IPS-18a (cell line): ENCODE data around the gene FBXO40.

Source experiments
- H3K27ac ChIP-seq: one replicate; pipeline ENCODE4 v1.5.1; 2013; ENCODE audit warnings: low read length
- H3K27me3 ChIP-seq: one replicate; pipeline ENCODE4 v1.6.1; 2013; ENCODE audit warnings: mild to moderate bottlenecking, low read length; ENCODE audit not compliant: control insufficient read depth, insufficient read depth
- H3K36me3 ChIP-seq: one replicate; pipeline ENCODE4 v1.6.1; 2013; ENCODE audit warnings: low read depth, low read length; ENCODE audit not compliant: control insufficient read depth
- H3K4me1 ChIP-seq: one replicate; pipeline ENCODE4 v1.6.1; 2013; ENCODE audit warnings: low read depth, low read length; ENCODE audit not compliant: control insufficient read depth
- H3K4me3 ChIP-seq: one replicate; pipeline ENCODE4 v1.5.1; 2013; ENCODE audit warnings: low read length
- H3K9ac ChIP-seq: one replicate; pipeline ENCODE4 v1.6.1; 2013; ENCODE audit warnings: mild to moderate bottlenecking, low read length, moderate library complexity
- H3K9me3 ChIP-seq: one replicate; pipeline ENCODE4 v1.6.1; 2013; ENCODE audit warnings: low read depth, low read length; ENCODE audit not compliant: control insufficient read depth

Gene FBXO40

DNA sequence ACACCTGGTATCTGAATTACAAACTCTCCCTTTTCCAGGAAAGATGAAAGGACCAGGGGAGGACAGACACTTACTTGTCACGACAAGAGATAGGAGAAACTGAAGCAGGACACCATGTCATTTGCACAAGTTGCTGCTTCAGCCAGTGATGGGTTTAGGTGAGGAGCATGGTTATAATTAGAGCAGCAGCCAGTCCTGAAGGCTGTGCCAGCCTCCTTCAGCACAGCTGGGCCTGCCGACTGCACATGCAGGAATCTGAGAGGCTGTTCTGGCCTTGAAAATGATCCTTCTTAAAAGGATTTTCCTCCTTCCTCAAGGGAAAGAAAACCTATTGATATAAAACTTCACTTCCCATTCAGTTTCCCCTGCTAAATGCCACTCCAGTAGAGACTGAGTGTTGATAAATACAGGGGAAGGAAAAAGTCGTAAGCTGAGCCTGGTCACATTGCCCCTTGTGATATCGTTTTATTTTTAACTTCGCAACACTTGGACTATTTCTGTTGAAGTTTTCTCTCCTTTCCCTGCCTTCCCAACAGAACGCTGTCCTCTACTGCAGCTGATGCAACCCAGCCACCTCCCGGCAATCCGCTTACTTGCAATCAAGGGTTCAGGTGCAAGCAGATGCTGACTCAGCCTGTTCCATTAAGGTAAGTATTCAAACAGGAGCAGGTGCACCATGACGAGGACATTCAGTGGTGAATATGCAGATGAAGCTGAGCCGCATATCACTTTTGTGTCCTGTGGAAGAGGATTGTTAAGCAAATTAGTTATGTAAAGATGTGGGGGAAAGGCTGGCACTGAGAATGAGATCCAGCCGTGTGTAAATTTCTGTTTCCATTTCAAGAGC, at the start of gene FBXO40:
FBXO40 (plus strand) TSS at position 524 of the 847 bp plus-strand sequence. CDS start 27,197 bp downstream, outside the sequence.
- Histone ChIP-seq H3K27me3 (no peaks in the 10 kb centered on the region), H3K27ac (peak within 1 kb of the TSS; percentile 96), H3K9ac (peak within 1 kb of the TSS; percentile 85), H3K4me1 (peaks cover 43% of the 10 kb centered on the region), H3K4me3 (peak within 1 kb of the TSS; percentile 43), H3K36me3 (no peaks in the 10 kb centered on the region), H3K9me3 (no peaks in the 10 kb centered on the region)

GRCh38 chr3:121545049-121545573, 48.1 kb upstream of the FBXO40 start:
- Histone ChIP-seq H3K36me3 (peaks cover 24% of the 10 kb centered on the region), H3K27me3 (no peaks in the 10 kb centered on the region), H3K4me1 (peaks cover 5% of the 10 kb centered on the region), H3K9me3 (no peaks in the 10 kb centered on the region), H3K9ac (peak overlapping the region; percentile 93), H3K27ac (peak overlapping the region; percentile 59), H3K4me3 (peak overlapping the region; percentile 99)

GRCh38 chr3:121545574-121546455, 47.4 kb upstream of the FBXO40 start, which contains the start of gene POLQ:
POLQ (minus strand) TSS chr3:121545988; CDS start chr3:121545877, 111 bp downstream.
- no peaks in the 10 kb centered on the region for H3K9me3 ChIP-seq
- H3K9ac ChIP-seq: peak within 1 kb of the TSS; percentile 93
- peaks cover 10% of the 10 kb centered on the region for H3K4me1 ChIP-seq
- peak within 1 kb of the TSS; percentile 59 for H3K27ac ChIP-seq
- H3K27me3 ChIP-seq: no peaks in the 10 kb centered on the region
- peaks cover 18% of the 10 kb centered on the region for H3K36me3 ChIP-seq
- H3K4me3 ChIP-seq: peak within 1 kb of the TSS; percentile 99

DNA sequence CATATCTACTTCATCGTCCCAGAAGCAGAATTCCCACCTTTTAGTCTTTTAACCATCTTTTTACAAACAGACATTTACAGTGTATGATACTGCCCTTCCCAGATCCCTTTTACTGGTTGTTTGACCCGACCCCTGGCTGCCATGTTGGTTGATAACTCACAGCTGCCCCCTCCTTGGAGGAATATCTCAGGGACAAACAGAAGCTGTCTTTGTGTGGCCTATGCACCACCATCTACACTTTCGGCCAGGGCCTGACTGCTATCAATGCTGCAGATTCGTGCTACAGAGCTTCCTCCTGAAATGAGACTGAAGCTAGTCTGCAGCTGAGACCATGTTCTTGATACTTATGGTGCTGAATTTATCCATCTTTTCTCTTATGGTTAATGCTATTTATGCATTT, 40.8 kb upstream of the FBXO40 start:
- H3K4me3 ChIP-seq: no peak overlapping the region
- H3K4me1 ChIP-seq: peaks cover 5% of the 10 kb centered on the region
- no peak overlapping the region for H3K27ac ChIP-seq
- H3K36me3 ChIP-seq: no peaks in the 10 kb centered on the region
- H3K9me3 ChIP-seq: no peaks in the 10 kb centered on the region
- H3K27me3 ChIP-seq: no peaks in the 10 kb centered on the region
- no peak overlapping the region for H3K9ac ChIP-seq

- no peaks in the 10 kb centered on the region for H3K36me3 ChIP-seq
- no peaks in the 10 kb centered on the region for H3K27me3 ChIP-seq
- H3K9ac ChIP-seq: no peak overlapping the region
- no peaks in the 10 kb centered on the region for H3K9me3 ChIP-seq
- no peak overlapping the region for H3K4me3 ChIP-seq
- H3K4me1 ChIP-seq: peaks cover 5% of the 10 kb centered on the region
- H3K27ac ChIP-seq: no peak overlapping the region
Measured at GRCh38 chr3:121552797-121553196, 40.4 kb upstream of the FBXO40 start.

DNA sequence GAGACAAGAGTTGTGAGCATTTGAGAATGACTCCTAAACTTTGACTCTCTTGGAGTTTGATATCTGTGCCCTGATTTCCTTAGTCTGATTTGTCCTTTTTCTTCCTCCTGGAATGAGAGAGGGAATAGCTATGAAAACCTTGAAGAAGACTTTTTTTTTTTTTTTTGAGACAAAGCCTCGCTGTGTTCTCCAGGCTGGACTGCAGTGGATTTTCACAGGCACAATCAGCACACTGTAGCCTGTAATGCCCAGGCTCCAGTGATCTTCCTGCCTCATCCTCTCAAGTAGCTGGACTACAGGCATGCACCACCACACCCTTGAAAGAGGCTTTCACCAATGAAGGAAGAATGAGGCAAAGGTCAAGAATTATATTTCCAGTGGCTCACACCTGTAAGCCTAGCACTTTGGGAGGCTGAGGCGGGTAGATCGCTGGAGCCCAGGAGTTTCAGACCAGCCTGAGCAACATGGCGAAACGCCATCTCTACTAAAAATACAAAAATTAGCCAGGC, 35.7 kb upstream of the FBXO40 start:
- no peaks in the 10 kb centered on the region for H3K27me3 ChIP-seq
- peaks cover 4% of the 10 kb centered on the region for H3K4me1 ChIP-seq
- no peak overlapping the region for H3K4me3 ChIP-seq
- H3K9me3 ChIP-seq: no peaks in the 10 kb centered on the region
- no peak overlapping the region for H3K9ac ChIP-seq
- H3K27ac ChIP-seq: no peak overlapping the region
- H3K36me3 ChIP-seq: no peaks in the 10 kb centered on the region

- Histone ChIP-seq H3K9me3 (no peaks in the 10 kb centered on the region), H3K27ac (no peak overlapping the region), H3K36me3 (no peaks in the 10 kb centered on the region), H3K4me3 (no peak overlapping the region), H3K9ac (no peak overlapping the region), H3K4me1 (peaks cover 4% of the 10 kb centered on the region), H3K27me3 (no peaks in the 10 kb centered on the region)
Measured at GRCh38 chr3:121562148-121562547, 31.0 kb upstream of the FBXO40 start.

DNA sequence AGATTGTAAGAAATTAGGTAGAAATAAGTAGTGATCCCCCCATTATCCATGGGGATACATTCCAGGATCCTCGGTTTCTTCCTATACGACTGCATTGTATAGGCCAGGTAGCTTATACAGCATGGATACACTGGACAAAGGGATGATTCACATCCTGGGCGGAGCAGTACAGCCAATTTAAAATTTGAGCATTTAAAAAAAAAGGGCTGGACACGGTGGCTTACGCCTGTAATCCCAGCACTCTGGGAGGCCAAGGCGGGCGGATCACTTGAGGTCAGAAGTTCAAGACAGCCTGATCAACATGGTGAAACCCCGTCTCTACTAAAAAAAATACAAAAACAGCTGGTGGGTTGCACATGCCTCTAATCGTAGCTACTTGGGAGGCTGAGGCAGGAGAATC, 26.4 kb upstream of the FBXO40 start:
- Histone ChIP-seq H3K27ac (no peak overlapping the region), H3K36me3 (no peaks in the 10 kb centered on the region), H3K27me3 (no peaks in the 10 kb centered on the region), H3K4me3 (no peak overlapping the region), H3K9me3 (no peaks in the 10 kb centered on the region), H3K9ac (no peak overlapping the region), H3K4me1 (peaks cover 16% of the 10 kb centered on the region)

DNA sequence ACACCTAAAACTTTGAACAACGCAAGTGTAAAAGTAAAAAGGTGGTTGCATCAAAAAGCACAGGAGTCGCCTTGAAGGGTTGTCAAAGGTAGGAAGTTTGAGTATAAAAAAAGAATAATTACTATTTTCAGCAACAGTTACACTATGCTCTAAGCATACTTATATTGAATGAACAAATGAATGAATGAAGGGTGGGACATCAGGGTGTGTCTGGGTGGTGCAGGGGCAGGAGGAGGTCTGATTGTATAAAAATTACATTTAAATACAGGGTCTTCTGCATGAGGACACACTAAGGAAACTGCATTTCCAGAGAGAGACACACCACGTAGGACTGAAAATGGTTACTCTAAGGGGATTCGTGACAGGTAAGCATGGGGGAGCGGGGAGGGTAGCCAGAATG, 25.5 kb upstream of the FBXO40 start, which contains the start of gene ARGFX:
ARGFX (plus strand) TSS at position 301 of the 400 bp plus-strand sequence. CDS start 2,765 bp downstream, outside the sequence.
- Histone ChIP-seq H3K36me3 (no peaks in the 10 kb centered on the region), H3K4me1 (peaks cover 11% of the 10 kb centered on the region), H3K27ac (no peak within 1 kb of the TSS)

DNA sequence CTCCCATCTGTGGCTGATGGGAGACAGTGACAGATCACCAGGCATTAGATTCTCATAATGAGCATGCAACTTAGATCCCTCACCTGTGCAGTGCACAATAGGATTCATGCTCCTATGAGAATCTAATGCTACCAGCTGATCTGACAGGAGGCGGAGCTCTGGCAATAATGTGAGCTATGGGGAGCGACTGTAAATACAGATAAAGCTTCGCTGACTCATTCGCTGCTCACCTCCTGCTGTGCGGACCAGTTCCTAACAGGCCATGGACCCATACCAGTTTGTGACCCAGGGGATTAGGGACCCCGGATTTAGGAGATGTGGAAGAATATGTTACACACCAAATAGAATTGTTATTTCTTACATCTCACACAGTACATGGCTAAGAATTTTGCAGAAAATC, 18.7 kb upstream of the FBXO40 start:
- Histone ChIP-seq H3K27me3 (no peaks in the 10 kb centered on the region), H3K27ac (no peak overlapping the region), H3K4me1 (peaks cover 14% of the 10 kb centered on the region), H3K4me3 (no peak overlapping the region), H3K36me3 (no peaks in the 10 kb centered on the region), H3K9me3 (no peaks in the 10 kb centered on the region), H3K9ac (no peak overlapping the region)

More for the DNA sequence above, 25.5 kb upstream of the FBXO40 start, which contains the start of gene ARGFX:
- Histone ChIP-seq H3K4me3 (no peak within 1 kb of the TSS), H3K9me3 (no peaks in the 10 kb centered on the region), H3K27me3 (no peaks in the 10 kb centered on the region), H3K9ac (no peak within 1 kb of the TSS)

GRCh38 chr3:121581691-121582090, 11.5 kb upstream of the FBXO40 start:
- Histone ChIP-seq H3K27me3 (no peaks in the 10 kb centered on the region), H3K9ac (no peak overlapping the region), H3K4me3 (no peak overlapping the region), H3K36me3 (no peaks in the 10 kb centered on the region), H3K4me1 (no peaks in the 10 kb centered on the region), H3K9me3 (no peaks in the 10 kb centered on the region), H3K27ac (no peak overlapping the region)
